Small intestine (tissue), 16 donors: Measurements from ENCODE around the gene HPS1. TPM values are rescaled to one million over a fixed set of nuclear protein-coding genes. Genes with fewer than 3 reads are reported as not detected.

Experiments used
- DNase-seq, 2 donors: peaks; one replicate each; pipeline versions ENCODE4 v3.0.0 to v3.0.0-alpha.2; 2013
- FAIRE-seq: peaks from 2 replicates; lab custom pipeline; 2012; peaks lifted over from hg19 to GRCh38; lab: Jason Lieb, UNC
- H3K27ac ChIP-seq, 3 donors: one replicate each; pipeline ENCODE4 v1.5.1; 2013; ENCODE audit warnings: low read length in 2 of 3, mild to moderate bottlenecking in 2 of 3, control low read depth in 1 of 3, inconsistent platforms in 1 of 3, low read depth in 1 of 3, moderate library complexity in 1 of 3
- H3K27me3 ChIP-seq, 3 donors: one replicate each; pipeline ENCODE4 v1.6.1; 2013; ENCODE audit warnings: low read length in 3 of 3, inconsistent platforms in 1 of 3; ENCODE audit not compliant: control insufficient read depth in 3 of 3, insufficient read depth in 3 of 3
- H3K36me3 ChIP-seq, 3 donors: one replicate each; pipeline ENCODE4 v1.6.1; 2013; ENCODE audit warnings: low read length in 3 of 3, inconsistent platforms in 1 of 3, low read depth in 1 of 3, mild to moderate bottlenecking in 1 of 3, moderate library complexity in 1 of 3; ENCODE audit not compliant: control insufficient read depth in 3 of 3, insufficient read depth in 2 of 3
- H3K4me1 ChIP-seq, 3 donors: one replicate each; pipeline ENCODE4 v1.6.1; 2013; ENCODE audit warnings: low read length in 2 of 3, inconsistent platforms in 1 of 3, low read depth in 1 of 3, mild to moderate bottlenecking in 1 of 3, moderate library complexity in 1 of 3; ENCODE audit not compliant: control insufficient read depth in 3 of 3, insufficient read depth in 2 of 3
- H3K4me3 ChIP-seq, 3 donors: one replicate each; pipeline ENCODE4 v1.5.1; 2013; ENCODE audit warnings: low read length in 3 of 3, control low read depth in 1 of 3, inconsistent platforms in 1 of 3, low read depth in 1 of 3, mild to moderate bottlenecking in 1 of 3, moderate library complexity in 1 of 3
- H3K9me3 ChIP-seq, 2 donors: one replicate each; pipeline ENCODE4 v1.6.1; 2013; ENCODE audit warnings: low read depth in 1 of 2, low read length in 1 of 2; ENCODE audit not compliant: control insufficient read depth in 2 of 2, insufficient read depth in 1 of 2
- WGBS, 3 donors: extraction: QIAGEN DNeasy Blood & Tissue Kit; methylation state at CpG; one replicate each; pipeline ENCODE4 v1.1.7; 2013; 5-methylcytosine and 5-hydroxymethylcytosine counted together
- long read RNA-seq, 10 donors: transcript quantifications; one replicate each; lab custom pipeline, GENCODE V29; 2026
- polyA plus RNA-seq, 4 donors: library from polyadenylated mRNA; stranded (reverse) in 3 of 4; unstranded in 1 of 4; fragments of 200-250 nt in 3 of 4; fragments of 120-200 nt in 1 of 4; gene quantifications; one replicate each; pipeline versions ENCODE4 v1.2.1 to v1.2.3, GENCODE V29; 2013
- donor health status: healthy with polysubstance abuse.
- donor health status: control.
- donor health status: control.
- donor health status: Bipolar disorder and iron deficiency.
- donor health status: healthy.

The HPS1 gene
- 10 to 100 TPM; 47.5 to 89.3 (median 79.9) TPM for polyA plus RNA-seq
- long read RNA-seq, donor 1, transcript HPS1-207 (4 exons, 922 nt) = major isoform, 28 of 71 reads
- long read RNA-seq, donor 1, partial matches to known transcripts = 34 of 71 reads
- long read RNA-seq, donor 1, other reads (novel, unspliced or antisense) = 0 of 71 reads
- long read RNA-seq, donor 2, partial matches to known transcripts = 0 of 3 reads
- long read RNA-seq, donor 2, other reads (novel, unspliced or antisense) = 0 of 3 reads
- long read RNA-seq, donor 3, transcript HPS1-207 (4 exons, 922 nt) = major isoform, 8 of 11 reads
- long read RNA-seq, donor 3, partial matches to known transcripts = 0 of 11 reads
- long read RNA-seq, donor 3, other reads (novel, unspliced or antisense) = 0 of 11 reads
- long read RNA-seq, donor 4 = 0 reads
- long read RNA-seq, donor 5, transcript HPS1-207 (4 exons, 922 nt) = major isoform, 9 of 9 reads
- long read RNA-seq, donor 5, partial matches to known transcripts = 0 of 9 reads
- long read RNA-seq, donor 5, other reads (novel, unspliced or antisense) = 0 of 9 reads
- long read RNA-seq, donor 6, transcript HPS1-207 (4 exons, 922 nt) = major isoform, 7 of 17 reads
- long read RNA-seq, donor 6, transcript HPS1-202 (10 exons, 1,580 nt) = minor isoform, 5 of 17 reads
- long read RNA-seq, donor 6, partial matches to known transcripts = 5 of 17 reads
- long read RNA-seq, donor 6, other reads (novel, unspliced or antisense) = 0 of 17 reads
- long read RNA-seq, donor 7 = 0 reads
- long read RNA-seq, donor 8 = 0 reads
- long read RNA-seq, donor 9, partial matches to known transcripts = 0 of 4 reads
- long read RNA-seq, donor 9, other reads (novel, unspliced or antisense) = 0 of 4 reads
- long read RNA-seq, donor 10, transcript HPS1-201 (20 exons, 3,703 nt) = major isoform, 5 of 11 reads
- long read RNA-seq, donor 10, transcript HPS1-207 (4 exons, 922 nt) = major isoform, 5 of 11 reads
- long read RNA-seq, donor 10, partial matches to known transcripts = 0 of 11 reads
- long read RNA-seq, donor 10, other reads (novel, unspliced or antisense) = 0 of 11 reads

DNA sequence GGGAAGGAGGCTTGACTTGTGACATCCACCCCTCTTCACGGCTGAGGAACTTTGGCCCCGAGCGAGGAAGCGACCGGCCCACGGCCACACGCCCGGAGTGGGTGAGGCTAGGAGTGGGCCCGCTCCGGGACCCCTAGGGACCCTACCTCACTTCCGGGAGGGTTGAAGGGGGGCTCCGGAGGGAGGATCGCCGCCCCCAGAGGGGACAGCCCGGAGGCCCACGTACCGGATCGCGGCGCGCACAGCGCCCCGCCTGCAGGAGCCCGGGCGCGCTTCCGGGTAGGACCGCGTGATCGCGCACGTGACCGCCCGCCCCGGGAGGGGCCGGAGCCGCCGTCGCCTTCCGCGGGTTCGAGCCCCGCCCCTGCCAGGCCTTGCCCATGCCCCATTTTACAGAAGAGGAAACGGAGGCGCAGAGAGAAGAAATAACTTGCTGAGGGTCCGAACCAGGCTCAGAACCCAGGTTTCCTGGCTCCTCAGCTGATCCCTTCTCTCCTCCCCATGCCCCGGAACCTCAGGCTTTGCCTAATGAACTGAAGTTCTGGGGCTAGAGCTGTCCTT is at the start of gene HPS1:
HPS1 (minus strand) TSS at position 275 of the 561 bp plus-strand sequence. CDS start 3,695 bp downstream, outside the sequence.
- 2% methylated on average over 35 to 47 of the region's 47 CpGs for WGBS, 3 donors
- Histone ChIP-seq H3K4me3 (peak within 1 kb of the TSS; percentile 90), H3K27me3 (no peaks in the 10 kb centered on the region), H3K27ac (peak within 1 kb of the TSS; percentile 81 to 92 (median 85)), H3K9me3 (no peaks in the 10 kb centered on the region), H3K36me3 (peaks cover 5 to 31% (median 10%) of the 10 kb centered on the region in 3 donors), H3K4me1 (peaks cover 0 to 6% (median 0%) of the 10 kb centered on the region in 3 donors)
- DNase-seq (peak; percentile 74 to 87), FAIRE-seq (no peak)

DNA sequence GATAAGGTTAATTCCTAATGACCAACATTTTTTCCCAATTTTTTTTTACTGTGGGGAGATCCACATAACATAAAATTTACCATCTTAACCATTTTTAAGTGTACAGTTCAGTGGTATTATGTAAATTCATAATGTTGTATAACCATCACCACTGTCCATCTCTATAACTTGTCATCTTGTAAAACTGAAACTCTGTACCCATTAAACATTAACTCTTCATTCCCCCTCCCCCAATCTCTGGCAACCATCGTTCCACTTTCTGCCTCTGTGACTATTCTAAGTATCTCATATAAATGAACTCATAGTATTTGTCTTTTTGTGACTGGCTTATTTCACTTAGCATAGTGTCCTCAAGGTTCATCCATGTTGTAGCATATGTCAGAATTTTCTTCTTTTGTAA is 46.0 kb upstream of the HPS1 start:
- H3K27me3 ChIP-seq = peaks cover 0 to 2% (median 0%) of the 10 kb centered on the region in 3 donors
- WGBS, 3 donors = 17 to 58% (median 45%) methylated on average over 1 of the region's 1 CpG
- H3K4me3 ChIP-seq = no peak overlapping the region
- FAIRE-seq = no peak
- no peaks in the 10 kb centered on the region for H3K36me3 ChIP-seq
- H3K27ac ChIP-seq = no peak overlapping the region
- no peak for DNase-seq
- no peaks in the 10 kb centered on the region for H3K4me1 ChIP-seq
- peaks cover 0 to 8% of the 10 kb centered on the region in 2 donors for H3K9me3 ChIP-seq

DNA sequence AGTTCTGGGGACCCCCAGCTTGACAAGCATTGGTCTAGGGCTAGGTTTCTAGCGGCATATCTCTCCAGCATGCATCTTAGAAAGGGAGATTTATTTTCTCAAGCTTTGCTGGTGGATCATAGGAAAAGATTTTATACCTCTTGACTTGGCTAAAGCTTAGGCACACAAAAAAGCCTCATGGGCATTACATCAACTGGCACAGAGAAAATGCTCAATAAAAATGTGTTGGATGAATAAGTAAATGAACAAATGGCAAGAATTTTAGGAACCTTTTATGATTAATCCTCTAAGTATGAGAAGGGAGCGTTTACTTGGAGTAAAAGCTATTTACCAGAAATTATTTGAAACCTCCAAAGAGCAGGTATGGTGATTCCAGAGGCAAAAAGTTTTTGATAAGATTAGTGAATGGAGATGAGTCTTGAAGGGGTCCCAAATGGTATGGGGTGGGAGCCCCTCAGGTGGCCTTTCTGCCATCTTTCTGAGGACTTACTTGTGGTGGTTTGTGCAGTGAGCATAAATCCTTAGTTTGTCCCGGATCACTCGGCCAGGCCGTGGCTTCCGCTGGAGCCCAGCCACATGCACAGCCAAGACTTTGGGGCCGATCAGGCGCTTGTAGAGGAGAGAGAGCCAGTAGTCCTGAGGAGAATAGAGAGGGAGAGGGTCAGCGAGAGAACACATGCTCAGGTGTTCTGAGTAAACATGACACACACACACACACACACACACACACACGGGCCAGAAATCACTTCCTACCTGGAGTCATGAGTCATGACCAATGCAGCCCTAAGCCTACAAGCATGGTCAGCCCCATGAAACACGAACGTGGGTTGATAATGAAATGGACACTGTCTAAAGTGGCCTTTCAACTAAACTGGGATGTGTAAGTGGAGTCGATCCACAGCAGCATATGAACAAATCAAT is 43.1 kb upstream of the HPS1 start:
- no peak for FAIRE-seq
- Histone ChIP-seq H3K27me3 (no peaks in the 10 kb centered on the region), H3K27ac (no peak overlapping the region), H3K4me3 (no peak overlapping the region), H3K4me1 (no peaks in the 10 kb centered on the region), H3K9me3 (no peaks in the 10 kb centered on the region), H3K36me3 (no peaks in the 10 kb centered on the region)
- 73 to 86% (median 76%) methylated on average over 13 of the region's 13 CpGs for WGBS, 3 donors
- DNase-seq = no peak

DNA sequence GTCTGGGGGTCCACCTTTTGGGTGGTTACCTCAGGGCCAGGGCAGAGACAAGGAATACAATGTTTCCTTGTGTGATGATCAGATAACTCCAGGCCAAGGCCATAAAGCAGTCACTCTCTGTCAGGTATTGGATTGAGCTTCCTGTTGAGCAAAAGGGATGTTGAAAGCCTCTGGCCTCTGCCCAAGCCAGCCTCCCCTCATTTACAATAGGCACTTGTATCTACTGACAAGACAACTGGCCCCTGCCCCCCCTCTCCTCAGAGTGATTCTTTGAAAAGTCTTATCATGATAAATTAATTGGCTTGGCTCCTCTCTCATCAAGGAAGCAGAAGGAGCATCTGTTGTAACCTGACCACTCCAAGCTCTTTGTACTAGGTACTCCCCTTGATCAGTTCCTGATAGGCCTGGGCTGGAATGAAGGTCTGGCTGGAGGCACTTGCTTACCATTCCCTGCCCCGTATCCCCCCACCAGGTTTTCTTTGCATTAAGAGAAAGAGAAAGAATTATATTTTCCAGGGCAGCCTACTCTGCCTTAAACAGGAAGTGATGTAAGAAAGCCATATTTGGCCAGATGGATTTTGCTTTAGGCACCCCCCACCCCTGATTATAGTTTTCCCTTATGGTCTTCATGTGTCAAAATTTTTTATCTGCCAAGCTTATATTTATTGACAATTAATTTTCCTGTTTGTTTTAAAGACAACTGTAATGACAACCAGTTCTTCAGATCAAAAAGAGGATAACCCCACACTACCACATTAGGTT is 42.1 kb upstream of the HPS1 start:
- H3K36me3 ChIP-seq = no peaks in the 10 kb centered on the region
- no peak overlapping the region for H3K27ac ChIP-seq
- DNase-seq = no peak
- no peaks in the 10 kb centered on the region for H3K27me3 ChIP-seq
- no peak for FAIRE-seq
- WGBS, 3 donors = 73 to 78% (median 73%) methylated on average over 1 of the region's 1 CpG
- H3K4me1 ChIP-seq = no peaks in the 10 kb centered on the region
- no peaks in the 10 kb centered on the region for H3K9me3 ChIP-seq
- no peak overlapping the region for H3K4me3 ChIP-seq

DNA sequence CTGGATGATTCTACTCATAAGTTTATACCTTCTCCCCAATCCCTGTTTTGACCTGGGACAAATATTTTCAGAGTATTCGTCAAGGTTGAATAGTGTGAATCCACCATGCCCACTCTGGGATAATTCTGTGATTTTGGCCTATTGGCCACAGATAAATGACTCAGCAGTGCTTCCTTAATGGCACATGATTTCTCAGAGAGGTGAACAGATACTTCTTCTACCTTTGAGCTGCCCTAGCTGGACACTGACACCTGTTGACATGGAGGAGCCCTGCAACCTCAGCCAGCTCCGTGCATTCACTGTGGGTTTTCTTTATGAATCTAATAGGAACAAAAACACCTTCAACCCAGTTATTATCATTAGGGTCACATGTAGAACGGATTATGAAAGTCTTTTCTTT is 40.9 kb upstream of the HPS1 start:
- no peak for DNase-seq
- H3K9me3 ChIP-seq = no peaks in the 10 kb centered on the region
- WGBS, 3 donors = 75 to 89% (median 80%) methylated on average over 3 of the region's 3 CpGs
- H3K4me3 ChIP-seq = no peak overlapping the region
- no peak for FAIRE-seq
- no peaks in the 10 kb centered on the region for H3K27me3 ChIP-seq
- H3K27ac ChIP-seq = no peak overlapping the region
- H3K4me1 ChIP-seq = no peaks in the 10 kb centered on the region
- no peaks in the 10 kb centered on the region for H3K36me3 ChIP-seq

DNA sequence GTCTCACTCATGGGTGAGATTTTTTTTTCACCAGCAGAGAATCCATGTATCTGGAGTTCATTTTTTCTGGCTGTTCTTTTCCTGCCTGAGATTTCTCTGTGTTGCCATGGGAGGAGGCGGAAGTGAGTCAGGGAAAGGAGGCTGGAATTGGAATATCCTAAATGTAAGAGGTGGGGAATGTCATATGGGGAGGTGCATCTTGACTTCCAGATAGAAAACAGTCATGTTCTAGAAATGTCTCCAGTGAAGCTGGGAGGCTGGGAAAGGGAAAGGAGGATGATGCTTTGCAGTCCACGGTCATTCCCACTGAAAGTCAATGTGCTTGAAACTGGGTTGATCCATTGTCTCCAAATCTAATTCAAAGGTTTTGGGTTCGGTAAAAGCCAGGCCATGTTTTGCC is 39.7 kb upstream of the HPS1 start:
- Histone ChIP-seq H3K4me3 (no peak overlapping the region), H3K27ac (no peak overlapping the region), H3K27me3 (no peaks in the 10 kb centered on the region), H3K4me1 (no peaks in the 10 kb centered on the region), H3K36me3 (no peaks in the 10 kb centered on the region), H3K9me3 (no peaks in the 10 kb centered on the region)
- WGBS, 3 donors = 88 to 94% (median 88%) methylated on average over 3 of the region's 3 CpGs
- FAIRE-seq (no peak), DNase-seq (no peak)

DNA sequence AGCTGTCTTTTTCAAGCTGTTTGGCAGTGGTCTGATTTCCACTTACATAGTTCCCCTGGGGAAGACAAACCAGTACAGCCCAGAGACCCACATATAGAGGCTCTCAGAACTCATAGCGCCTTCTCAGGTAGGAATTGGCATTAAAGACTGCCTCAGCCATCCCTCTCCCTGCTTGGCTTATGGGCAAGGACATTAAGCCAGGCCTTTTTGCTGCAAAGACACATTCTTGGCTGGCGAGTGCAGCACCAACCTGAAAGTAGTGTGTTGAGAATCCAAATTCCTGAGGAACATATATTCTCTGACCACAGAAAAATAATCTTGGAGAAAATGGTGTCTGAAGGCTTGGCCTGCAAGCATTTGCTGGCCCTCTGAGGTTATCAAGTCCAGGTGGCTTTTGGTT is 39.2 kb upstream of the HPS1 start:
- no peaks in the 10 kb centered on the region for H3K4me1 ChIP-seq
- no peak overlapping the region for H3K27ac ChIP-seq
- no peaks in the 10 kb centered on the region for H3K27me3 ChIP-seq
- no peaks in the 10 kb centered on the region for H3K36me3 ChIP-seq
- H3K4me3 ChIP-seq = no peak overlapping the region
- FAIRE-seq (no peak), DNase-seq (no peak)
- 61 to 82% (median 70%) methylated on average over 2 of the region's 2 CpGs for WGBS, 3 donors
- no peaks in the 10 kb centered on the region for H3K9me3 ChIP-seq
